HepG2 (cell line): ENCODE measurements around the gene GJB4. TPM values are rescaled to one million over a fixed set of nuclear protein-coding genes. Genes with fewer than 3 reads are reported as not detected.

Source experiments
- ATAC-seq: fragments of 200-7000 bp; cut with Tn5 transposase; 3 replicates; pipeline ENCODE4 v1.9.1; 2020; ENCODE audit warnings: mild to moderate bottlenecking, moderate library complexity
- BruUV-seq: library from RNA; stranded (reverse); fragments of 400-500 nt; replicated peaks from 2 replicates; lab custom pipeline; 2021; lab: Mats Ljungman, UMichigan
- CTCF ChIA-PET: fragments of 300-600 bp; formaldehyde crosslinking; extraction: SDS; loops from one replicate; lab custom pipeline; 2021; ENCODE audit warnings: low total read pairs, inconsistent platforms, low intra/inter-chr PET ratio; lab: Yijun Ruan, JAX
- POLR2A ChIA-PET: fragments of 350-600 bp; sonication (Branson Sonifier 250); formaldehyde crosslinking; loops from one replicate; lab custom pipeline; 2020; ENCODE audit warnings: antibody characterized with exemption, inconsistent platforms; lab: Yijun Ruan, JAX
- DNase-seq: peaks from one replicate; pipeline ENCODE4 v3.0.0-alpha.2; 2015; ENCODE audit warnings: low spot score
- FAIRE-seq: peaks from 3 replicates; lab custom pipeline; 2011; peaks lifted over from hg19 to GRCh38; lab: Jason Lieb, UNC
- H2AFZ ChIP-seq: one replicate; pipeline ENCODE4 v1.6.1; 2011; ENCODE audit warnings: low read length, inconsistent platforms
- H3K27ac ChIP-seq: fragments of 300-600 bp; 3 replicates; pipeline ENCODE4 v1.8.0; 2011; ENCODE audit warnings: mixed run types, mild to moderate bottlenecking, mixed read lengths, low read length, inconsistent platforms; ENCODE audit not compliant: insufficient read depth; ENCODE audit errors: extremely low read length
- H3K27me3 ChIP-seq, 2 experiments: fragments of 200-600 bp in 1 of 2; 2 replicates in 1 of 2; 3 replicates in 1 of 2; pipeline versions ENCODE4 v1.6.0 to v1.8.0; 2011; ENCODE audit warnings: low read length in 2 of 2, mild to moderate bottlenecking in 2 of 2, moderate library complexity in 2 of 2, inconsistent platforms in 1 of 2; ENCODE audit not compliant: insufficient read depth in 2 of 2, control insufficient read depth in 1 of 2
- H3K36me3 ChIP-seq, 2 experiments: fragments of 200-600 bp in 1 of 2; replicated peaks in 1 of 2; 2 replicates in 1 of 2; 3 replicates in 1 of 2; pipeline versions ENCODE4 v1.5.1 to v1.8.0; 2011; ENCODE audit warnings: low read length in 2 of 2, inconsistent platforms in 1 of 2; ENCODE audit not compliant: insufficient read depth in 2 of 2, control insufficient read depth in 1 of 2
- H3K4me1 ChIP-seq: 2 replicates; pipeline ENCODE4 v1.5.1; 2012; ENCODE audit warnings: low read length, inconsistent platforms; ENCODE audit not compliant: insufficient read depth
- H3K4me2 ChIP-seq: 2 replicates; pipeline ENCODE4 v1.6.0; 2011; ENCODE audit warnings: low read depth, low read length, inconsistent platforms
- H3K4me3 ChIP-seq, 3 experiments: fragments of 200-600 bp in 1 of 3; sonication (generic), shearing (Covaris generic) in 1 of 3; replicated peaks in 1 of 3; 2 replicates each; pipeline ENCODE4 v1.5.1; 2011 to 2016; ENCODE audit warnings: low read length in 3 of 3, inconsistent platforms in 2 of 3, low read depth in 2 of 3, mild to moderate bottlenecking in 2 of 3, control low read depth in 1 of 3, mixed read lengths in 1 of 3; ENCODE audit not compliant: insufficient read depth in 1 of 3
- H3K79me2 ChIP-seq: one replicate; pipeline ENCODE4 v1.6.1; 2011; ENCODE audit warnings: low read length, inconsistent platforms; ENCODE audit not compliant: insufficient read depth
- H3K9ac ChIP-seq: 2 replicates; pipeline ENCODE4 v1.6.0; 2011; ENCODE audit warnings: mild to moderate bottlenecking, low read depth, low read length, inconsistent platforms; ENCODE audit not compliant: insufficient read depth
- H3K9me3 ChIP-seq: 2 replicates; pipeline ENCODE4 v1.5.1; 2012; ENCODE audit warnings: mild to moderate bottlenecking, low read length
- H4K20me1 ChIP-seq: 2 replicates; pipeline ENCODE4 v1.6.0; 2011; ENCODE audit warnings: inconsistent platforms, mild to moderate bottlenecking, low read length, moderate library complexity; ENCODE audit not compliant: insufficient read depth
- AGO1 ChIP-seq: fragments of 200-400 bp; formaldehyde crosslinking; IDR thresholded peaks from 2 replicates; pipeline ENCODE4 v1.6.1; 2017; ENCODE audit warnings: mild to moderate bottlenecking, low read depth, low read length, moderate library complexity; ENCODE audit not compliant: poor library complexity, severe bottlenecking
- ATF3 ChIP-seq: sonication (generic); formaldehyde crosslinking; IDR thresholded peaks from 2 replicates; pipeline ENCODE4 v1.4.0; 2020; ENCODE audit warnings: missing genetic modification reagents
- HMGXB4 ChIP-seq, 2 experiments: sonication (generic) in 1 of 2; formaldehyde crosslinking in 1 of 2; IDR thresholded peaks; 2 replicates each; pipeline versions ENCODE4 v1.4.0 to v1.6.1; 2018 to 2020; ENCODE audit warnings: missing genetic modification reagents in 2 of 2, borderline replicate concordance in 1 of 2, low read depth in 1 of 2, mild to moderate bottlenecking in 1 of 2, missing biosample characterization in 1 of 2
- MNT ChIP-seq: fragments of 450-650 bp; IDR thresholded peaks from 2 replicates; pipeline ENCODE4 v1.6.1; 2016
- TERF1 ChIP-seq: sonication (generic); formaldehyde crosslinking; IDR thresholded peaks from 2 replicates; pipeline ENCODE4 v1.8.0; 2022; ENCODE audit warnings: mild to moderate bottlenecking, missing genetic modification reagents, moderate library complexity
- ZNF101 ChIP-seq: sonication (generic); formaldehyde crosslinking; IDR thresholded peaks from 2 replicates; pipeline ENCODE4 v1.4.0; 2020; ENCODE audit warnings: mild to moderate bottlenecking, low read depth, missing genetic modification reagents, borderline replicate concordance
- ZNF12 ChIP-seq: sonication (generic); formaldehyde crosslinking; IDR thresholded peaks from 2 replicates; pipeline ENCODE4 v1.5.0; 2020; ENCODE audit warnings: missing genetic modification reagents
- WGBS: methylation state at CpG from one replicate; pipeline ENCODE4 v1.1.6; 2017; ENCODE audit warnings: low lambda C conversion rate; 5-methylcytosine and 5-hydroxymethylcytosine counted together
- in situ Hi-C: cut with HindIII; loops from 2 replicates; pipeline ENCODE4 v1.10.0; 2017; ENCODE audit warnings: low pct_unique_long_range_greater_than_20kb; ENCODE audit not compliant: extremely low pct_ligation_motif_present
- intact Hi-C: fragments of 100-400 bp; cut with micrococcal nuclease; formaldehyde crosslinking; loops from one replicate; pipeline ENCODE4 v1.10.0; 2022; ENCODE audit not compliant: unreplicated experiment
- polyA plus RNA-seq, 8 experiments: library from polyadenylated mRNA; depleted of rRNA in 3 of 8; stranded (reverse) in 7 of 8; unstranded in 1 of 8; fragments of >200 nt; fragmentation: Illumina TruSeq in 4 of 8; extraction: Trizol in 4 of 8; gene quantifications; 2 replicates each; pipeline versions ENCODE4 v1.2.1 to v1.2.3, GENCODE V29; 2011 to 2016; ENCODE audit warnings: low read depth in 4 of 8, missing spikeins in 1 of 8, mixed read lengths in 1 of 8; ENCODE audit not compliant: insufficient read depth in 1 of 8
- total RNA-seq, 5 experiments: library from RNA; depleted of rRNA; stranded (reverse); fragments of >200 nt; fragmentation: Illumina TruSeq; extraction: Trizol; gene quantifications; 2 replicates each; pipeline ENCODE4 v1.2.3, GENCODE V29; 2016; ENCODE audit warnings: low read depth in 1 of 5

The GJB4 gene
- total and polyA plus RNA-seq, 2 of the 13 experiments (the other 11 are each of a cell fraction or from before 2014, with no cell fraction given): not detected

GRCh38 chr1:34761176-34761761 lies 1.7 kb downstream of the GJB4 start:
- FAIRE-seq (no peak), DNase-seq (no peak), ATAC-seq (no peak)
- H4K20me1 ChIP-seq: no peaks in the 10 kb centered on the region
- BruUV-seq: no TSS peak
- H3K79me2 ChIP-seq: no peaks in the 10 kb centered on the region
- no peak overlapping the region for H3K4me3 ChIP-seq
- ChIA-PET CTCF (no interaction called here), POLR2A (no interaction called here)
- in situ Hi-C loops: no loop called here
- H3K9me3 ChIP-seq: no peaks in the 10 kb centered on the region
- no peaks in the 10 kb centered on the region for H3K36me3 ChIP-seq
- H3K4me1 ChIP-seq: no peaks in the 10 kb centered on the region
- H3K27ac ChIP-seq: no peak overlapping the region
- no peak overlapping the region for H3K9ac ChIP-seq
- no peak for TF ChIP-seq HMGXB4 (CRISPR knock-in tag; IDR thresholded peaks at IDR 0.05; ENCODE audit: borderline replicate concordance in 1 of 2, low read depth in 1 of 2)
- TF ChIP-seq MNT: peak; percentile 86
- TF ChIP-seq ATF3 (CRISPR knock-in tag): no peak
- no peak for TF ChIP-seq ZNF101 (CRISPR knock-in tag)
- TF ChIP-seq ZNF12 (CRISPR knock-in tag): no peak
- TF ChIP-seq AGO1: no peak
- no peak for TF ChIP-seq TERF1 (CRISPR knock-in tag)
- TF ChIP-seq, all 625 proteins: peak for 1
- intact Hi-C loops: no loop called here
- WGBS: 47% methylated on average over 17 of the region's 33 CpGs
- peaks cover 3 to 59% of the 10 kb centered on the region in 2 experiments; a peak in 3 of 5 replicates for H3K27me3 ChIP-seq
- no peak overlapping the region for H3K4me2 ChIP-seq
- H2AFZ ChIP-seq: no peak overlapping the region
